Astrocyte of the spinal cord (primary cell): ENCODE measurements around the gene C10orf143.

Experiments
- DNase-seq: peaks from one replicate; pipeline ENCODE4 v3.0.0; 2011; ENCODE audit warnings: low read depth, low spot score
- H3K4me3 ChIP-seq: 2 replicates; pipeline ENCODE4 v1.5.1; 2011; ENCODE audit warnings: low read depth, mild to moderate bottlenecking, low read length, moderate library complexity
- CTCF ChIP-seq: IDR thresholded peaks from 2 replicates; pipeline ENCODE4 v1.5.1; 2012; ENCODE audit warnings: low read depth, mild to moderate bottlenecking, low read length, inconsistent platforms
- in situ Hi-C: cut with HindIII; loops from 2 replicates; pipeline ENCODE4 v1.10.0; 2017; ENCODE audit warnings: low sequenced_read_pairs

C10orf143 gene

GRCh38 chr10:130140425-130140824 lies 29.8 kb upstream of the C10orf143 start:
- no peak overlapping the region for H3K4me3 ChIP-seq
- TF ChIP-seq CTCF: no peak
- in situ Hi-C loops: no loop called here
- DNase-seq: no peak

GRCh38 chr10:130138479-130138866 lies 27.8 kb upstream of the C10orf143 start:
- H3K4me3 ChIP-seq: no peak overlapping the region
- TF ChIP-seq CTCF: no peak
- in situ Hi-C loops: no loop called here
- peak; percentile 38 for DNase-seq

- peak overlapping the region; percentile 55 for H3K4me3 ChIP-seq
- no peak for TF ChIP-seq CTCF
- DNase-seq: no peak
- in situ Hi-C loops: no loop called here
These were observed 27.2 kb upstream of the C10orf143 start for GRCh38 chr10:130137659-130138478.

- peak; percentile 36 for DNase-seq
- no peak for TF ChIP-seq CTCF
These were observed 26.4 kb upstream of the C10orf143 start for GRCh38 chr10:130137090-130137448.

GRCh38 chr10:130136226-130137089 lies 25.8 kb upstream of the C10orf143 start, which contains the start of gene GLRX3:
Gene GLRX3 (plus strand): TSS chr10:130136391. CDS start chr10:130136421, 30 bp downstream.
- peak; percentile 82 for DNase-seq
- in situ Hi-C loops: no loop called here
- peak within 1 kb of the TSS; percentile 55 for H3K4me3 ChIP-seq
- no peak for TF ChIP-seq CTCF

More at GRCh38 chr10:130137090-130137448, 26.4 kb upstream of the C10orf143 start:
- H3K4me3 ChIP-seq: peak overlapping the region; percentile 55
- in situ Hi-C loops: no loop called here

GRCh38 chr10:130135676-130136225 lies 25.1 kb upstream of the C10orf143 start:
- in situ Hi-C loops: no loop called here
- no peak for TF ChIP-seq CTCF
- peak overlapping the region; percentile 55 for H3K4me3 ChIP-seq
- DNase-seq: no peak
